MM.1S (cell line): ENCODE measurements around the gene PAFAH1B1.

Experiments used
- DNase-seq: peaks from one replicate; pipeline ENCODE4 v3.0.0-alpha.2; 2015
- H2AFZ ChIP-seq: fragments of 300-600 bp; sonication (generic); 2 replicates; pipeline ENCODE4 v1.6.0; 2016; ENCODE audit warnings: antibody characterized with exemption, low read length
- H3F3A ChIP-seq: fragments of 300-600 bp; sonication (generic); 2 replicates; pipeline ENCODE4 v1.6.1; 2016; ENCODE audit warnings: mild to moderate bottlenecking, antibody characterized with exemption, low read length, moderate library complexity, mixed read lengths; ENCODE audit not compliant: insufficient read depth
- H3K27ac ChIP-seq: fragments of 300-600 bp; sonication (generic); 2 replicates; pipeline ENCODE4 v1.5.1; 2016; ENCODE audit warnings: mild to moderate bottlenecking, low read length
- H3K27me3 ChIP-seq: fragments of 300-600 bp; sonication (generic); replicated peaks from 2 replicates; pipeline ENCODE4 v1.6.0; 2016; ENCODE audit warnings: low read length; ENCODE audit not compliant: insufficient read depth
- H3K36me3 ChIP-seq: fragments of 300-600 bp; sonication (generic); replicated peaks from 2 replicates; pipeline ENCODE4 v1.6.1; 2016; ENCODE audit warnings: mild to moderate bottlenecking, low read length, mixed read lengths; ENCODE audit not compliant: insufficient read depth
- H3K4me1 ChIP-seq: fragments of 300-600 bp; sonication (generic); 2 replicates; pipeline ENCODE4 v1.6.1; 2016; ENCODE audit warnings: low read length, mixed read lengths
- H3K4me2 ChIP-seq: fragments of 300-600 bp; sonication (generic); 2 replicates; pipeline ENCODE4 v1.6.0; 2016; ENCODE audit warnings: low read depth, low read length
- H3K4me3 ChIP-seq: fragments of 300-600 bp; sonication (generic); 2 replicates; pipeline ENCODE4 v1.5.1; 2016; ENCODE audit warnings: low read length, mixed read lengths
- H3K79me2 ChIP-seq: fragments of 300-600 bp; sonication (generic); 2 replicates; pipeline ENCODE4 v1.6.1; 2016; ENCODE audit warnings: mixed run types, low read length, mixed read lengths
- H3K9ac ChIP-seq: fragments of 300-600 bp; sonication (generic); 2 replicates; pipeline ENCODE4 v1.6.1; 2016; ENCODE audit warnings: low read length, mixed read lengths
- H3K9me2 ChIP-seq: fragments of 300-600 bp; sonication (generic); replicated peaks from 2 replicates; pipeline ENCODE4 v1.6.1; 2016; ENCODE audit warnings: mild to moderate bottlenecking, low read length, mixed read lengths; ENCODE audit not compliant: insufficient read depth
- H3K9me3 ChIP-seq: fragments of 300-600 bp; sonication (generic); replicated peaks from 2 replicates; pipeline ENCODE4 v1.6.1; 2016; ENCODE audit warnings: mild to moderate bottlenecking, low read length, mixed read lengths; ENCODE audit not compliant: insufficient read depth
- H4K20me1 ChIP-seq: fragments of 300-600 bp; sonication (generic); 2 replicates; pipeline ENCODE4 v1.6.1; 2016; ENCODE audit warnings: mild to moderate bottlenecking, low read length, moderate library complexity, mixed read lengths; ENCODE audit not compliant: insufficient read depth
- CTCF ChIP-seq: fragments of 300-600 bp; sonication (generic); IDR thresholded peaks from 2 replicates; pipeline ENCODE4 v1.5.1; 2016; ENCODE audit warnings: antibody characterized with exemption, low read length, mixed read lengths
- EZH2 ChIP-seq: fragments of 300-600 bp; sonication (generic); optimal IDR thresholded peaks from 2 replicates; pipeline ENCODE3; 2017; ENCODE audit warnings: low read depth, mild to moderate bottlenecking, antibody characterized with exemption, low read length, mixed read lengths
- EZH2phosphoT487 ChIP-seq: fragments of 300-600 bp; sonication (generic); IDR thresholded peaks from 2 replicates; pipeline ENCODE4 v1.6.1; 2018; ENCODE audit warnings: antibody characterized with exemption, low read length

Gene PAFAH1B1

DNA sequence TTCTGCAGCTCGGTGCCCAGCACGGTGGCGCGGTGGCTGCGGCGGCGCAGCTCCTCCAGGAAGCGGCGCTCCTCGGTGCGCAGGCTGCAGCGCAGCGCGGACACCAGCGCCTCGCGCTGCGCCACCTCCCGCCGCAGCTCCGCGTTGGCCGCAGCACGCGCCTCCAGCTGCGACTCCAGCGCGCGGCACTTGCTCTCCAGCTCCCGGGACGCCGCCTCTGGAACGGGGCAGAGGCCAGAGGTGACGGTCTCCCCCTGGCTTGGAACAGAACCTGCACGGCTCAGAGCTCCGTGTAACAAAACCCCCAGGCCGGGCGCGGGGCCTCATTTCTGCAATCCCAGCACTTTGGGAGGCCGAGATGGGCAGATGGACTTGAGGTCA lies 131.3 kb downstream of the PAFAH1B1 start:
- Histone ChIP-seq H4K20me1 (no peaks in the 10 kb centered on the region), H3K36me3 (no peaks in the 10 kb centered on the region), H2AFZ (no peak overlapping the region), H3K9ac (no peak overlapping the region), H3F3A (no peaks in the 10 kb centered on the region), H3K4me2 (no peak overlapping the region), H3K4me1 (no peaks in the 10 kb centered on the region), H3K9me2 (no peaks in the 10 kb centered on the region), H3K27me3 (peaks cover 61% of the 10 kb centered on the region), H3K4me3 (no peak overlapping the region), H3K9me3 (no peaks in the 10 kb centered on the region), H3K27ac (no peak overlapping the region), H3K79me2 (no peaks in the 10 kb centered on the region)
- TF ChIP-seq EZH2phosphoT487 (no peak), CTCF (no peak), EZH2 (no peak)
- DNase-seq: no peak

GRCh38 chr17:2730764-2731353 lies 137.4 kb downstream of the PAFAH1B1 start:
- H3K9ac ChIP-seq: no peak overlapping the region
- H4K20me1 ChIP-seq: no peaks in the 10 kb centered on the region
- peaks cover 58% of the 10 kb centered on the region for H3K27me3 ChIP-seq
- H3K27ac ChIP-seq: no peak overlapping the region
- H3K9me3 ChIP-seq: no peaks in the 10 kb centered on the region
- H2AFZ ChIP-seq: no peak overlapping the region
- H3K9me2 ChIP-seq: no peaks in the 10 kb centered on the region
- H3F3A ChIP-seq: no peaks in the 10 kb centered on the region
- H3K4me1 ChIP-seq: no peaks in the 10 kb centered on the region
- TF ChIP-seq EZH2phosphoT487: no peak
- no peak for TF ChIP-seq EZH2
- no peak for TF ChIP-seq CTCF
- no peak overlapping the region for H3K4me3 ChIP-seq
- H3K4me2 ChIP-seq: no peak overlapping the region
- no peaks in the 10 kb centered on the region for H3K36me3 ChIP-seq
- DNase-seq: no peak
- no peaks in the 10 kb centered on the region for H3K79me2 ChIP-seq

DNA sequence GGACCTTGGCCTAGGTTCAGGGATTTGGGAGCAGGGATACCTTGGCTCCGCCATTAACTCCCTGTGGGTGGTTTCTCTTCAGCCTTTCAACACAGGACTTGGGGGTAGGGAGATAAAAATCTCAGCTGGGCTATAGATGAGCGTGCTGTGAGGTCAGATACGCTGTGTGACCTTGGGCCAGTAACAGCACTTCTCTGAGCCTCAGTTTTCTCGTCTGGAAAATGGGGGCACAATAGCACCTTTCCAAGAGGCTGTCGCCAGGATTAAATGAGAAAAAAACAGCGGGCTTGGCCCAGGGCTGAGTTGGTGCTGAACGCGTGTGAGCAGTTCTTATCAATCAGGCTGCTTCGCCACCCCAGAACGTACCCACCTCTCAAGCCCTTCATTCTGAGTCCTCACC lies 138.4 kb downstream of the PAFAH1B1 start:
- no peaks in the 10 kb centered on the region for H3K4me1 ChIP-seq
- no peak overlapping the region for H2AFZ ChIP-seq
- DNase-seq: no peak

More for the DNA sequence above, 138.4 kb downstream of the PAFAH1B1 start:
- H3K9ac ChIP-seq: no peak overlapping the region
- H3F3A ChIP-seq: no peaks in the 10 kb centered on the region
- H3K36me3 ChIP-seq: no peaks in the 10 kb centered on the region
- H4K20me1 ChIP-seq: no peaks in the 10 kb centered on the region
- H3K27ac ChIP-seq: no peak overlapping the region
- TF ChIP-seq EZH2: no peak
- TF ChIP-seq CTCF: no peak
- no peak for TF ChIP-seq EZH2phosphoT487
- no peaks in the 10 kb centered on the region for H3K79me2 ChIP-seq
- H3K9me3 ChIP-seq: no peaks in the 10 kb centered on the region
- H3K9me2 ChIP-seq: no peaks in the 10 kb centered on the region
- peaks cover 57% of the 10 kb centered on the region for H3K27me3 ChIP-seq
- H3K4me3 ChIP-seq: no peak overlapping the region
- H3K4me2 ChIP-seq: no peak overlapping the region
